GM19467 (cell line): ENCODE results near the gene TACR2.
A peak's percentile ranks its signal among the peaks of the same experiment; 100 is the strongest.
"Not testable (repeated sequence)": the region's sequence is repeated elsewhere in the genome, so short reads cannot be mapped to it uniquely, and the experiment has no call there.

Source experiments
- ATAC-seq: cut with Tn5 transposase; IDR thresholded peaks from one replicate; pipeline ENCODE4 v1.9.1; 2021; ENCODE audit warnings: mild to moderate bottlenecking, moderate library complexity; ENCODE audit not compliant: unreplicated experiment

Gene TACR2

DNA sequence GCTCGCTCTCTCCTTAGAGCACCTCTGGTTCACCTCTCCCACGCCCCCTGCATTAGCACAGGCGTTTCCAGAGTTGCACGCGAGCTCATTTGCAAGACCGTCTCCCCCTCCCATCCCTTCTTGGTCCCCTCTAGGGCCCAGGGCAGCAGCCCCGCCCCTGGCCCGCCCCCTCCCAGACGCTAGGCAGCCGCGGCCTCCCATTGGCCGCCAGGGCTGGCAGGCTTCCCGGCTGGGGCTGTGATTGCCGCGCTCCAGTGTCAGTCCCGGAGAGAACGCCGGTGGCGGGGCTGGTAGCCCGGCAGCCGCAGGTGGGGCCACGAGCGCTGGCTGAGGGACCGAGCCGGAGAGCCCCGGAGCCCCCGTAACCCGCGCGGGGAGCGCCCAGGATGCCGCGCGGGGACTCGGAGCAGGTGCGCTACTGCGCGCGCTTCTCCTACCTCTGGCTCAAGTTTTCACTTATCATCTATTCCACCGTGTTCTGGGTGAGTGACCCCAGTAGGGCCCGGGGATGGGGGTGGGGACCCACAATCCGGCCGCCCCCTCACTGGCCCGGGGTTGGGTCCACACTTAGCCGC, 34.6 kb upstream of the TACR2 start, which contains the start of gene TSPAN15:
Gene TSPAN15 (plus strand): TSS at position 257 of the 575 bp plus-strand sequence. CDS start 130 bp downstream, at position 387.
- peak; percentile 91 for ATAC-seq

DNA sequence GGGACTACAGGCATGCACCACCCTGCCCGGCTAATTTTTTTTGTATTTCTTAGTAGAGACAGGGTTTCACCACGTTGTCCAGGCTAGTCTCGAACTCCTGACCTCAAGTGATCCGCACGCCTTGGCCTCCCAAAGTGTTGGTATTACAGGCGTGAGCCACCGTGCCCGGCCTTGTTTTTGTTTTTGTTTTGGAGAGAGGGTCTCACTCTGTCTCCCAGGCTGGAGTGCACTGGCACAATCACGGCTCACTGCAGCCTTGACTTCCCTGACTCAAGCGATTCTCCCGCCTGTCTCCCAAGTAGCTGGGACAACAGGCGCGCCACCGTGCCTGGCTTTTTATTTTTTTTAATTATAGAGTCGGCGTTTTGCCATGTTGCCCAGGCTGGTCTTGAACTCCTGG, 33.7 kb upstream of the TACR2 start:
- not testable (repeated sequence) for ATAC-seq

DNA sequence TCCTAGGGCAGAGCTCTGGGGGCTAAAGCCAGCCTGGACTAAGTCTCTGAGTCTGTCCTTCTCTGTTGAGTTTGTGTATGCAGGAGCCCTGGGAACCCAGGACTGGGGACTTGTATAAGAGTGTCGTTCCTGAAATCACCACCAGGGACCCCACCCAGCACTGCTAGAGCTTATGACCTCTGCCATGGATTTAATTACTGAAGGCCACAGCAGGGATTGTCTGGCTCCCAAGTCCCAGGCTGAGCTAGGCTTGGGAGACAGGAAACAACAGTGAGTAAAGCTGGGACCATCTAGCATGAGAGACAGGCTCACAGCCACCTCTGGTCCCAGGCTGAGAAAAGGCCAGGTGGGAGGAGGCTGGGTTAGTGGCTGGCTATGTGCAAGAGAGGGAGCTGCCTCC, 33.1 kb upstream of the TACR2 start:
- ATAC-seq: peak; percentile 52

DNA sequence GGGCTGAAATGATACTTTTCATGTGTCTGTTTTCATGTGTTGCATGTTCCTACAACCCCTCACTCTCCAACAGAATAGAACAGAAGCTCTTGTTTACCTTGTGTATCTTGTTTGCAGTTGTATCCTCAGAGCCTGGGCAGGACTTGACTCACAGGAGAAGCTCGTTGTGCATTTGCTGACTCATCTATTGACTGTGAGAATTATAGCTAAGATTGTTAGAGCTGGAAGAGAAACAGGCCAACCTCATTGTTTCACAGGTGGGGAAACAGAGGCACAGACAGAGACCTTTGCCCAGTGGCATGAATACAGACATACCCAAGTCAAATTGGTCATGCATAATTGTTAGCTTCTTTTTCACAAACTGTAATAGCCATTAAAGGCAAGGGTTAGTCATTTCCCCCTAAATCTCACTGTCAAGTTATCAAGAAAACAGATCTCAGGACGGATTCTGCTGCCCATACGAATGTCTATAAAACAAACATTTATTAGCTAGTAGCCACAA, 30.0 kb upstream of the TACR2 start:
- no peak for ATAC-seq

DNA sequence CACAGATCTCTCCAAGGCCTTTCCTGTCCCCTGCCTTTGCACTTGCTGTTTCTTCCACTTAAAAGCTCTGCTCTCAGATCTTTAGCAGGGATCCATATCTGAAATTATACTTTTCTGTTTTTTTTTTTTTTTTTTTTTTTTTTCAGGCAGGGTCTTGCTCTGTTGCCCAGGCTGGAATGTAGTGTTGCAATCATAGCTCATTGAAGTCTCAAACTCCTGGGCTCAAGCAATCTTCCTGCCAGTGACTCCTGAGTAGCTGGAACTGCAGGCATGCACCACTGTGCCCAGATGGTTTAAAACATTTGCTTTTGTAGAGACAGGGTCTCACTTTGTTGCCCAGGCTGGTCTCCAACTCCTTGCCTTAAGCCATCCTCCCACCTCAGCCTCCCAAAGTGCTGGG, 29.5 kb upstream of the TACR2 start:
- no peak for ATAC-seq

DNA sequence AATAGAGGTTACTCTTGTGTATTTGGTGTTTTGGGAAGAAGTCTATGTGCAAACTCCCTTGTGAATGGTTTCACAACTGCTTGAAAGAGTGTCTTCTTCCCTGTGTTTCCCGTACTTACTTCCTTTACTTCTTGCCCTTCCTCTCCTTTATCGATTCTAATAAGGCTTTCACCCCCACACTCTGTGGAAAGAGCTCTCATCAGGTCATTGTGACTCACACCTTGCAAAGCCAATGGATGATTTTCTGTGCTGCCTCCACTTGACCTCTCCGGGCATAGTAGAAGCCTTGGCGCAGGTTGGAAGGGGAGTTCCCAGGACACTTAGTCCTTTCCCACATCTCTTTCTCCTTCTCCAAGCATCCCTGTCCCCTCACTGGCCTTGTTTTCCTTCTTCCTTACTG, 28.3 kb upstream of the TACR2 start:
- no peak for ATAC-seq

DNA sequence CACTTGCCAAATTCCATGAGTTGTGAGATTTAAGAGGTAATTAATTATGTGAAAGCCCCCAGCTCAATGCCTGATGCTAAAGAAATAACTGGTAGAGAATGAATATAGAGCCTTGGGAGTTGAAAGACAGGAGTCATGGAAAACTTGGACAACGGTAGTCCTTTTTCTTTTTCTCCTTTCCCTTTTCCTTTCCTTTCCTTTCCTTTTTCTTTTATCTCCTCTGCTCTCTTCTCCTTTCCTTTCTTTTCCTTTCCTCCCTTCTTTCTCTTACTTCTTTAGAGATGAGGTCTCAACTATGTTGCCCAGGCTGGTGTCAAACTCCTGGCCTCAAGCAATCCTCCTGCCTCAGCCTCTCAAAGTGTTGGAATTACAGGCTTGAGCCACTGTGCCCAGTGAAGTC, 26.6 kb upstream of the TACR2 start:
- ATAC-seq: no peak

DNA sequence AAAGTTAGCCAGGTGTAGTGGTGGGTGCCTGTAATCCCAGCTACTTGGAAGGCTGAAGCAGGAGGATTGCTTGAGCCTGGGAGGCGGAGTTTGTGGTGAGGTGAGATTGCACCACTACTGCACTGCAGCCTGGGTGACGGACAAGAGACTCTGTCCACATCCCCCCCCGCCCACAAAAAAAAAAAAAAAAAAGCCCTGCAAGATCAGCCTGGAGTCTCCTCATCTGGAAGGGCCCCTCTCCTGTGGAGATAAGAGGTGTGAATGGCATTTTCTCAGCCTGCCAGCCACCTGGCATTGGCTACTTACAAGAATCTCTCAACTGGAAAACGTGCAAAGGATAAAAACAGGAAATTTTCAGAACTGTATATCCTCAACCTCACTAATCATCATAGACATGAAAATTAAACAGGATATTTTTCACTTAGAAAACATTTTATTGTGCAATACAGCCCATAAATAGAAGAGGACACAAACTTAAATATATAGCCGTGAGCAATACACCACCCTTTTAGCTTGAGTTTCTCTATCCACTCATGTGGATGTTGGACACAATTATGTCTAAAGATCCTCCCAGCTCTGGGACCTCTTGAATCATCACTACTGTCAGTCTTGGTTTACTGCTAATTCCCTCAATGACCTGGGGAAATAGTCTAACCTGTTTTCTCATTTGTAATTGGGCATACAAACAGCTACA, 23.2 kb upstream of the TACR2 start:
- no peak for ATAC-seq

DNA sequence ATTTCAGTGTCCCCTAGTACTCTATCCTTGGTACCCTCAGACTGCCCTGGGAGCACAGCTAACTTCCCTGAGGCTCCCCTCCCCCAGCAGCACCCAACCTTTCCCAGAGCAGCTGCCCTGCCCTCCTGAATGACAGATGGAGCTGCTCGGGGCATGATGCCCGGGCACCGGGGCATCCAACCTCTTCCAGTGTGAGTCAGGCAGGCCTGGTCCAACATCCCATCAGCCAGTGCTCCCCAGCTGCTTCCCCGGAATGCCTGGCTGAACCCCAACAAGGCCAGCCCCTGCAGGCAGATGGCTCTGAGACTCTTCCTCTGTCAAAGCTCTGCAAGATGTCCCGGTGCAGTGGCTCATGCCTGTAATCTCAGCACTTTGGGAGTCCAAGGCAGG, 22.6 kb upstream of the TACR2 start:
- no peak for ATAC-seq

DNA sequence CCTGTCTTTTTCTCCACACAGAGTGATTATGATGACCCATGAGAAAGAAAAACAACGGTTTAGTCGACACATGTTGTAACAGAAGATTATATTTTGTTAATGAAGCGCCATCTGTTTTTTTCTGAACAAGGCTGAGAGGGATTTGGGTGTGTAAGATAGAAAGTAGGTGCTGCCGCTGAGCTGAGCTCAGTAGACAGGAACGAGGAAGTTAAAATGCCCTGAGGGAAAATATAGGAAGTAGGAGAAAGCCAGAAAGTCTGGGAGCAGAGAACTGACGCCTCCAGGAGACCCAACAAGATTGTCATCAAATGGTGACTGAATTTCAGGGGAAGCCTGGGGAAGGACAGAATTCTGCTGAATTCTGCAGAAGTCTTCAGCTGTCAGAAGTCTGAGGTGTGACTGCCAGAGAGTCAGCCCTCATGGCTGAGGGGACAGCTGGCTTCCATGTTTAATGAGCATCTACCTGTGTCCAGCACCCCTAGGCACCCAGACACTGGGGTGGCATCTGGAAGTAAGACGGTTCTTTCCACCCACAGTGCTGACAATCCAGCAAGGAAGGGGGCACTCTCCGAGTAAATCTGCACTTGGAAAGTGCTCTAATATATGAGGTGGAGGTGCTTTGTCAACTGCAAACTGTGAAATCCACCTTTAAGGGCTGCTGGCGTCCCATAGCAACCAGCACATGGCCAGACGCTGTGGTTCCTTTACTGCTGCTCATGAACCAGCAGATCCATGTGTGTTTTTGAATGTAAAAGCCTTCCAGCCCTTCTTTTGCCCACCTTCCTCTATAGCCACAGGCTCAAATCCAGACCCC, 22.0 kb upstream of the TACR2 start:
- ATAC-seq: no peak

DNA sequence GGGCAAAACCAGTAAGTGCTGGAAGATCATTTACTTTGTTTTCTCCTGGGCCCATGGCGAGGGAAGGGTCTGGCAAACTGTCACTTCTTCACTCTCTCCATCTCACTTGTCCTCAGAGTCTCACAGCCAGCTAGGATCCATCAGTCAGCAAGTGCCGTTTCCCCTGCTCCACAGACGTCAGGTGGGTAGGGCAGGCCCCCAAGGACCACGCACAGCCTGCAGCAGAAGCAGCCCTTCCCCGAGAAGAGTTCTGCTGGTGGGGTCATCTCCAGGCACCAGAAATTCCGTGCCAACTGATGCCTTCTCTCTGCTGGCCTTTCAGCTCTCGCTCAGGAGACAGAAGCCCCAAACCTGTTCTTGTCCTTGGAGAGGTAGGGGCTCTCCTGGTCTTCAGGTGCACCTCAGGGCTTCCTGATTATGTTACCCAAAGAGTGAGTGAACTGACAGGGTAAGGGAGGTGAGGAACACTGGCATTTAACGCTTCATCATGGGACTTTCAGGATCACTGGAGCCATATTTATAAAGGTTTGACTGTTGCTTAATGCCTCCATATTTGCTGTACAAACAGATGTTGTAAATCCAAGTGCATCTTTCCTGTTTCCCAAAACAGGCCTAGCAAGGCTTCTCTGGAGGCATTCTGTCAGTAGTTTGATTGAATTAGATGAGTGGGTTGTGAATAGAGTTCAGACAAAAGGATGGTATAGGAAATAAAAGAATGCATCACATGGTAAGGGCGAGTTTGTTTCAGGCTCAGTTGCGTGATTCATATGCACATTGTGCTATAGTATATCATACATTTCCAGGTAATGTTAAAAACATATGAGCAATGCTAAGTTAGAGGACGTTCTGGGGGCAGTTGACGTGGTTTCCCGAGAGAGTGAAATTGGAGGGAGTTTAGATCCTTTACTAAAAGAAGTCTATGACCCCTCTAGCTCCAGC, 20.9 kb upstream of the TACR2 start:
- ATAC-seq: no peak

DNA sequence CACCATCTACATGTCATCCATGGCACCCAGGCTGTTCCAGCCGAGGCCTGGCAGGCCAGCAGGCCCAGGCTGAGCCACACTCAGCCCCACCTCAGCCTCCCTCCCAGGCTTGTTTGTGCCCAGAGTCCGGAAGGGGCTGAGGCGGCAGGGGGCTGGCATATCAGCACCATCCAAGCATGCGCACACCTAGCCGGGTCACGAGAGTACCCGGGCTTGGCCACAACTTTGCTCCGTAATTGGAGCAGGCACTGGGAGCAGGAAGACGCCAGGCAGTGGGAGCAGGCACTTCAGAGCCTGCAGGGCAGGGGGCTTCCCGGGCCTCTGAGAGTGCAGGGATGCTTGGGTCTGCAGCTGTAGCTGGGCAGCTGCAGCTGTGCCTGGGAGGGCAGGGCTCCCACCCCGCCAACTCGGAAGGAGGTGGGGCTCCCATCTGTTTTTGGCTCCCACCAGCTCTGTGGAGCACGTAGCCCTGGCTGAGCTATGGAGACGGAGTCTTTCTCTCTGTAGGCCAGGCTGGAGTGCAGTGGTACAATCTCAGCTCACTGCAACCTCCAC, 19.3 kb upstream of the TACR2 start:
- no peak for ATAC-seq

DNA sequence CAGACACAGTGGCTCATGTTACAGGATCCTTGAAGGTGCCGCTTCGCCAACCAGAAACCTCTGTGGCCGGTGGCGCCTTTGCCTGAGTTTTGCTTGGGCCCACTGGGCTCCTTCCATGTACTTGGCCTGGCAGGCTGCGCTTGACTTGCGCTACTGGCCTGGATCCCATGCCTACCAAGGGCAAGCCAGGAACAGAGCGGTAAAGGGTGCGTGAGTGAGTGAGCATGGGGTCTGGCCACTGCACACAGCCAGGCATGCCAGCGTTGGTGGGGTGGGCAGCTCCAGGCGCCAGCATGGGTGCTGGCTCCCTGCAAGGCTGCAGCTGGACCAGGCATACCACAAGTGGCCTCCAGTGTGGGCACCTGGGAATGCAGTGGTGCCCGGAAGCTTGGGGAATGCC, 18.2 kb upstream of the TACR2 start:
- ATAC-seq: no peak

DNA sequence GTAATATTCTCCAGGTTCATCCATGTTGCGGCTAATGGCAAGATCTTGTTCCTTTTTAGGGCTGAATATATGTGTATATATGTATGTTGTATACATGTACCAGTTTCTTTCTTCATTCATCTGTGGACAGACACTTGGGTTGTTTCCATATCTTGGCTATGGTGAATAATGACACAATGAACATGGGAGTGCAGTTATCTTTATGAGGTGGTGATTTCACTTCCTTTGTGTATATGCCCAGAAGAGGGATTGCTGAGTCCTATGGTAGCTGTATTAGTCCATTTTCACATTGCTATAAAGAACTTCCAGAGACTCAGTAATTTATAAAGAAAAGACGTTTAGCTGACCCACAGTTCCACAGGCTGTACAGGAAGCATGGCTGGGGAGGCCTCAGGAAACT, 17.5 kb upstream of the TACR2 start:
- ATAC-seq: no peak

DNA sequence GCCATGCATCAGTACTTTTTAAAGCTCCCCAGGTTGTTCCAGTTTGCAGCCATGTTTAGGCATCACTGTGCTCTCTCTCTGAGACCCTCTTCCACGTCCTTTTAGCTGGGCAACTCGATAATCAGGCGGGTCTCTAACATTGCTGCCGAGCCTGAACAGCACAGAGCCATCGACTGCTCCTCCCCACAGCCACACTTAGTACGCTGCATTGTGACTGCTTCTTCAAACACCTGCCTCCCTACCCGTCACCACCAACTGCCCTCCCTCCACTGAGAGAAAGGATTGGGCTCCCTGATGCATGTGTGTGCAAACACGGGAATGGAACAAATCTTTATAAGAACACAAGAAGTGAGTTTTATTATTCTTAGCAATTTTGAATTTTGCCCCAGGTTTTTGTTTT, 11.4 kb upstream of the TACR2 start:
- no peak for ATAC-seq

DNA sequence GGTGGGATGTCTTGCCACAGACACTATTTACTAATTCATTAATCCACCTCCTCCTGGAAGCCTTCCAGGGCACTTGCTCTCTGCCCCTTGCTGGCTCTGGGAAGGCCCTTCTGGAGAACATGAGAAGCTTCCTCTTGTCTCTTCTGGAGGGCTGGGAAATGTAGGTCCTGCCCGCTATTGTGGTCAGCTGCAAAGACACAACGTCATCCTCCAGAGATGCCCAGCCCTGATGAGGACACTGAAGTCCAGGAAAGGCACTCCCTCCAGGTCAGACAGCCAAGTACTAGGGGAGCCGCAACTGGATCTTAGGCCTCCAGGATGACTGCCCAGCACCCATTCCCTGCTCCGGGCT, 9.6 kb upstream of the TACR2 start:
- ATAC-seq: no peak

DNA sequence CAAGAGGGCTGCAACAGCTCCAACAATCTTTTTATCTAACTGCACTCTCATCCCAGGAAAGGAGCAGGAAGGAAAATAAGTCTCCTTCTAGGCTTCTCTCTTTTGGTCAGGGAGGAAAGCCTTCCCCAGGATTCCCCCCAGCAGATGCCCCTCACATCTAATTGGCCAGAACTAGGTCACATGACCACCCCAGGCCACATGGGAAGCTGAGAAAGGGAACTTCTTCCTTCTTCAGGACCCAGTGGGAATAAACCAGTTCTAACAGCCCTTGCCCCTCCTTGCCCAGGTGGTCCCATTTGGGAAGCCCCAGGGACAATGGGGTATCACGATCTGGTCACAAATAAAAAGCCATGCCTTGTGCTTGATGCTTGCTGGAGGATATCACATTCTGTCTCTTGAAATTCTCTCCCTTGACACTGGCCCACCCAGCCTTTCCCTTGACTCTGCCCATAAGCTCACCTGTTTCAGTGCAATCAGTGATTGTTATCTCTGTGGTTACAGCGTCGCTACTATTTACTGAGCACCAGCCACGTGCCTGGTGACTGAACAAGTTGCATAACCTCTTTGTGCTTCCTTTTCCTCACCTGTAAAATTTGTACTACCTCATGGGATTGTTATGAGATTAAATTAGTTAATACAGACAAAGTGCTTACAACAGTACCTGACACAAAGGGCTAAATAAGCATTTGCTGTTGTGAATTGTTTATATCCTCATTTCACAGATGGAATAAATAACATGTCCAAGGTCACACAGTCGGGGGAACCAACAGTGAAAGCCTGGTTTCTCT, 9.0 kb upstream of the TACR2 start:
- ATAC-seq: no peak

DNA sequence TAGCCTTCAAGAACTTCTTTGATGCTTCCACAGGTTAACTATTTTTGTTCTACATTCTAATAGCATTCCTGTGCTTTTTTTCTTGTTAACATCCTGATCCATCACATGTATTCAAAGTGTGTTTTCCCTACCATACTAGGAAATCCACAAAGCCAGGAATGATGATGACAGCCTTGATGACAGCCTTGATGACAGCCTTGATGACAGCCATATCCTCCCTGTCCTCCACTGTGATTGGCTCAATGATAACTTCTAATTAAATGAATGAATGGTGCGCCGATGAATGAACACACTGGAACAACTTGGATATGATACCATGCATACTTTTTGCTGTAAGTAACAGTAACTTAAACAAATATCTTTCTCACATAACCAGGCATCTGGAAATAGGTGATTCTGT, 8.3 kb upstream of the TACR2 start:
- no peak for ATAC-seq

DNA sequence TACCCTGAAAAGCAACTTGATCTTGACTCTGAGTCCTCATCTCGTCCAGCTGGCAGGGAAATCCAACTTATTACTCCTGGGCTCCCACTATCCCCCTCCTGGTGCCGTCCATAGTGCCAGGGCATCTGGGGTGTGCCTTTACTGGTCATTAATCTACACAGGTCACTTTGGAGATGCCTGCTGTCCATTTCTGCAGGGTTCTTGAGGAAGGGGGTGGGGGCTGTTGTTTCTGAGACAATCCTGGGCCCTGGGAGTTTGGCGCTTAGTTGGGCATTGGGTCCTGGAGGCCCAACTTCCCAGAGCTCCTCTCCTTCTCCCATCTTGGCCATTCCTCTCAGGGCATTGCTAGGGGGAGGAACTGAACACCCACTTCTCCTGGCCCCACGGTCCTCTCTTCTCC, 6.0 kb upstream of the TACR2 start:
- no peak for ATAC-seq
